Measurements from ENCODE around the gene GDAP1L1. TPM values are rescaled to one million over a fixed set of nuclear protein-coding genes. Genes with fewer than 3 reads are reported as not detected.
"Not testable (repeated sequence)": the region's sequence is repeated elsewhere in the genome, so short reads cannot be mapped to it uniquely, and the experiment has no call there.

GDAP1L1 gene
- total RNA-seq, 1 donor from 2014 or later, result not detected

GRCh38 chr20:44217342-44218092, 29.6 kb upstream of the GDAP1L1 start:
- DNase-seq (peak; percentile 71), ATAC-seq (ENCODE audit: poor library complexity) (peak; percentile 87)
- intact Hi-C loops (cut with DNase I), result loop anchor here (2.0 to 10.0 kb wide), 4 partner anchors 170 to 667 kb away; partner anchors contain the start of gene YWHAB

- ATAC-seq (ENCODE audit: poor library complexity) (no peak), DNase-seq (no peak)
- intact Hi-C loops (cut with DNase I), result loop anchor here (5.0 to 10.0 kb wide), 3 partner anchors 169 to 666 kb away; partner anchors contain the start of gene YWHAB
Observed at GRCh38 chr20:44218446-44218845, 28.7 kb upstream of the GDAP1L1 start.

GRCh38 chr20:44219170-44219730, 27.9 kb upstream of the GDAP1L1 start:
- intact Hi-C loops (cut with DNase I), result loop anchor here (5.0 to 10.0 kb wide), 3 partner anchors 168 to 666 kb away; partner anchors contain the start of gene YWHAB
- DNase-seq (no peak), ATAC-seq (ENCODE audit: poor library complexity) (no peak)

- intact Hi-C loops (cut with DNase I), result loop anchor here (5.0 to 10.0 kb wide), 3 partner anchors 168 to 665 kb away; partner anchors contain the start of gene YWHAB
- no peak for ATAC-seq (ENCODE audit: poor library complexity)
- no peak for DNase-seq
Observed at GRCh38 chr20:44219791-44220190, 27.3 kb upstream of the GDAP1L1 start.

GRCh38 chr20:44221368-44221954, 25.6 kb upstream of the GDAP1L1 start:
- intact Hi-C loops (cut with DNase I), result no loop called here
- DNase-seq (no peak), ATAC-seq (ENCODE audit: poor library complexity) (no peak)

GRCh38 chr20:44222027-44222426, 25.1 kb upstream of the GDAP1L1 start:
- intact Hi-C loops (cut with DNase I), result no loop called here
- DNase-seq (no peak), ATAC-seq (ENCODE audit: poor library complexity) (no peak)

GRCh38 chr20:44222633-44223368, 24.3 kb upstream of the GDAP1L1 start:
- DNase-seq (no peak), ATAC-seq (ENCODE audit: poor library complexity) (peak; percentile 74)
- intact Hi-C loops (cut with DNase I), result no loop called here

- DNase-seq (no peak), ATAC-seq (ENCODE audit: poor library complexity) (no peak)
- intact Hi-C loops (cut with DNase I), result no loop called here
Observed at GRCh38 chr20:44223721-44224120, 23.4 kb upstream of the GDAP1L1 start.

GRCh38 chr20:44224637-44225036, 22.5 kb upstream of the GDAP1L1 start:
- ATAC-seq (ENCODE audit: poor library complexity), result no peak
- intact Hi-C loops (cut with DNase I), result no loop called here
- DNase-seq, result no peak

- intact Hi-C loops (cut with DNase I), result no loop called here
- peak; percentile 39 for ATAC-seq (ENCODE audit: poor library complexity)
- no peak for DNase-seq
Observed at GRCh38 chr20:44228465-44229258, 18.4 kb upstream of the GDAP1L1 start.

GRCh38 chr20:44231193-44231592, 15.9 kb upstream of the GDAP1L1 start:
- intact Hi-C loops (cut with DNase I), result no loop called here
- DNase-seq (no peak), ATAC-seq (ENCODE audit: poor library complexity) (no peak)

GRCh38 chr20:44231713-44232468, 15.2 kb upstream of the GDAP1L1 start:
- intact Hi-C loops (cut with DNase I), result no loop called here
- ATAC-seq (ENCODE audit: poor library complexity), result no peak
- DNase-seq, result no peak

GRCh38 chr20:44232469-44232856, 14.6 kb upstream of the GDAP1L1 start:
- intact Hi-C loops (cut with DNase I); ATAC-seq (ENCODE audit: poor library complexity); DNase-seq: not testable (repeated sequence)

GRCh38 chr20:44233436-44234016, 13.6 kb upstream of the GDAP1L1 start:
- intact Hi-C loops (cut with DNase I), result no loop called here
- ATAC-seq (ENCODE audit: poor library complexity), result no peak
- DNase-seq, result no peak

- ATAC-seq (ENCODE audit: poor library complexity) (no peak), DNase-seq (no peak)
- intact Hi-C loops (cut with DNase I), result no loop called here
Observed at GRCh38 chr20:44234566-44235317, 12.4 kb upstream of the GDAP1L1 start.

GRCh38 chr20:44235702-44236101, 11.4 kb upstream of the GDAP1L1 start:
- intact Hi-C loops (cut with DNase I), result no loop called here
- ATAC-seq (ENCODE audit: poor library complexity), result no peak
- no peak for DNase-seq

- intact Hi-C loops (cut with DNase I); ATAC-seq (ENCODE audit: poor library complexity); DNase-seq: not testable (repeated sequence)
Observed at GRCh38 chr20:44236840-44237239, 10.3 kb upstream of the GDAP1L1 start.
